ENCODE data around the gene RREB1. TPM values are rescaled to one million over a fixed set of nuclear protein-coding genes. Genes with fewer than 3 reads are reported as not detected.

The RREB1 gene
- total RNA-seq, 1 experiment from 2014 or later = 53.5 TPM

GRCh38 chr6:7276199-7276524, 168.4 kb downstream of the RREB1 start:
- intact Hi-C loops (cut with micrococcal nuclease) = loop anchor here (1.0 kb wide), 1 partner anchor 339 kb away; no protein-coding TSS in a partner anchor
- H3K9me3 Mint-ChIP-seq (ENCODE audit: unreplicated experiment) = no peaks in the 10 kb centered on the region
- no peaks in the 10 kb centered on the region for H3K36me3 Mint-ChIP-seq (ENCODE audit: insufficient read depth, unreplicated experiment)
- no peak overlapping the region for H3K4me3 Mint-ChIP-seq (ENCODE audit: unreplicated experiment)
- CTCF ChIA-PET = interaction anchor here (0.6 to 5.0 kb wide), 25 partner anchors 9 to 865 kb away, joined by 3 to 61 read pairs (median 4); partner anchors contain the start of genes CAGE1 and RIOK1
- no peak for DNase-seq (ENCODE audit: unreplicated experiment)
- no TSS peak for BruUV-seq (replicated peaks)
- peaks cover 14% of the 10 kb centered on the region for H3K4me1 Mint-ChIP-seq (ENCODE audit: insufficient read depth, unreplicated experiment)
- no peaks in the 10 kb centered on the region for H3K27me3 Mint-ChIP-seq (ENCODE audit: insufficient read depth, unreplicated experiment)
- H3K27ac Mint-ChIP-seq (ENCODE audit: low read depth, unreplicated experiment) = no peak overlapping the region
- POLR2A ChIA-PET = interaction anchor here (0.9 to 1.7 kb wide), 8 partner anchors 9 to 343 kb away, joined by 3 to 8 read pairs (median 3); partner anchors contain the start of gene SSR1
- no peak for TF ChIP-seq CTCF (IDR thresholded peaks at IDR 0.05; ENCODE audit: unreplicated experiment)

GRCh38 chr6:7282097-7282906, 174.5 kb downstream of the RREB1 start:
- no peak for TF ChIP-seq CTCF (IDR thresholded peaks at IDR 0.05; ENCODE audit: unreplicated experiment)
- H3K4me3 Mint-ChIP-seq (ENCODE audit: unreplicated experiment) = no peak overlapping the region
- intact Hi-C loops (cut with micrococcal nuclease) = no loop called here
- DNase-seq (ENCODE audit: unreplicated experiment) = no peak
- no peaks in the 10 kb centered on the region for H3K9me3 Mint-ChIP-seq (ENCODE audit: unreplicated experiment)
- peaks cover 30% of the 10 kb centered on the region for H3K36me3 Mint-ChIP-seq (ENCODE audit: insufficient read depth, unreplicated experiment)
- peaks cover 13% of the 10 kb centered on the region for H3K4me1 Mint-ChIP-seq (ENCODE audit: insufficient read depth, unreplicated experiment)
- ChIA-PET POLR2A (interaction anchor here (1.0 kb wide), 1 partner anchor 325 kb away, joined by 3 read pairs; no protein-coding TSS in a partner anchor), CTCF (no interaction called here)
- no TSS peak for BruUV-seq (replicated peaks)
- H3K27me3 Mint-ChIP-seq (ENCODE audit: insufficient read depth, unreplicated experiment) = no peaks in the 10 kb centered on the region
- no peak overlapping the region for H3K27ac Mint-ChIP-seq (ENCODE audit: low read depth, unreplicated experiment)

DNA sequence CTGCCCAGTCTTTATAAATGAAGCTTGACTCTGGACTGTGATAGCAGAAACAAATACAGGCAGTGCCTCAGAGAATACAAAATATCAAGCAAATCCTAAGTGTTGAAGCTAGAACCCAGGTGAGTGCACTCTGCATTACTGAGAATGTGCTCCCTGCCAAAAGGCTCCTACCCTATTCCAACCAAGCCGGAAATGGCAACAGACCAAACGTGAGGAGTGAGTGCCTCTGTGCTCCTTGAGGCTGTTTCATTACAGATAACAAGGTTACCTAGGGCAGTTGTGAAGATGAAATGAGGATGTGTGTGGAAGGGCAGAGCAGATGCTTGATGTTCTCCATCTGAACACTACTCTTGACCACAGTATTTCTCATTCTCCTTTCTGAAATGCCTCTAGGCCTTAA, 175.9 kb downstream of the RREB1 start:
- Mint-ChIP-seq H3K36me3 (ENCODE audit: insufficient read depth, unreplicated experiment) (peaks cover 44% of the 10 kb centered on the region), H3K4me3 (ENCODE audit: unreplicated experiment) (no peak overlapping the region), H3K27me3 (ENCODE audit: insufficient read depth, unreplicated experiment) (no peaks in the 10 kb centered on the region), H3K4me1 (ENCODE audit: insufficient read depth, unreplicated experiment) (peaks cover 9% of the 10 kb centered on the region), H3K27ac (ENCODE audit: low read depth, unreplicated experiment) (no peak overlapping the region), H3K9me3 (ENCODE audit: unreplicated experiment) (no peaks in the 10 kb centered on the region)
- CTCF ChIA-PET = interaction anchor here (0.6 to 1.1 kb wide), 4 partner anchors 8 to 124 kb away, joined by 3 to 4 read pairs (median 3); no protein-coding TSS in a partner anchor
- no peak for TF ChIP-seq CTCF (IDR thresholded peaks at IDR 0.05; ENCODE audit: unreplicated experiment)
- BruUV-seq (replicated peaks) = no TSS peak
- DNase-seq (ENCODE audit: unreplicated experiment) = no peak
- POLR2A ChIA-PET = no interaction called here
- intact Hi-C loops (cut with micrococcal nuclease) = no loop called here

DNA sequence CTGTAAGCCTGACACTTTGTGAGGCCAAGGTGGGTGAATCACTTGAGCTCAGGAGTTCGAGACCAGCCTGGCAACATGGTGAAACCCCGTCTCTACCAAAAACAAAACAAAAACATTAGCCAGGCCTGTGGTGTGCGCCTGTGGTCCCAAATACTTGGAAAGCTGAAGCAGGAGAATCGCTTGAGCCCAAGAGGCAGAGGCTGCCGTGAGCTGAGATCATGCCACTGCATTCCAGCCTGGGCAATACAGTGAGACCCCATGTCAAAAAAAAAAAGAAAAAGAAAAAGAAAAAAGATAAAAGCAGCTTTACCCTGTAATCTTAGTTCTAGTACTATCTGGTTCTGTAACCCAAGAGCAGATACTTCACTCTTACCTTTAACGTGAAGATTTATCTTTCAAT, 177.7 kb downstream of the RREB1 start:
- peaks cover 61% of the 10 kb centered on the region for H3K36me3 Mint-ChIP-seq (ENCODE audit: insufficient read depth, unreplicated experiment)

More for the DNA sequence above, 177.7 kb downstream of the RREB1 start:
- Mint-ChIP-seq H3K4me3 (ENCODE audit: unreplicated experiment) (no peak overlapping the region), H3K9me3 (ENCODE audit: unreplicated experiment) (no peaks in the 10 kb centered on the region), H3K4me1 (ENCODE audit: insufficient read depth, unreplicated experiment) (peaks cover 6% of the 10 kb centered on the region), H3K27ac (ENCODE audit: low read depth, unreplicated experiment) (no peak overlapping the region), H3K27me3 (ENCODE audit: insufficient read depth, unreplicated experiment) (no peaks in the 10 kb centered on the region)
- intact Hi-C loops (cut with micrococcal nuclease) = no loop called here
- ChIA-PET CTCF (interaction anchor here (2.0 kb wide), 1 partner anchor 10 kb away, joined by 21 read pairs; no protein-coding TSS in a partner anchor), POLR2A (interaction anchor here (0.9 to 1.2 kb wide), 4 partner anchors 10 to 18 kb away, joined by 3 to 6 read pairs (median 4); no protein-coding TSS in a partner anchor)
- no peak for TF ChIP-seq CTCF (IDR thresholded peaks at IDR 0.05; ENCODE audit: unreplicated experiment)
- no TSS peak for BruUV-seq (replicated peaks)
- DNase-seq (ENCODE audit: unreplicated experiment) = no peak
